ENCODE measurements around the gene CNPY3. TPM values are rescaled to one million over a fixed set of nuclear protein-coding genes. Genes with fewer than 3 reads are reported as not detected.

CNPY3 gene
- total and polyA plus RNA-seq, 2 of the 13 experiments (the other 11 are each of a cell fraction or from before 2014, with no cell fraction given): 42.3 to 60.2 TPM

DNA sequence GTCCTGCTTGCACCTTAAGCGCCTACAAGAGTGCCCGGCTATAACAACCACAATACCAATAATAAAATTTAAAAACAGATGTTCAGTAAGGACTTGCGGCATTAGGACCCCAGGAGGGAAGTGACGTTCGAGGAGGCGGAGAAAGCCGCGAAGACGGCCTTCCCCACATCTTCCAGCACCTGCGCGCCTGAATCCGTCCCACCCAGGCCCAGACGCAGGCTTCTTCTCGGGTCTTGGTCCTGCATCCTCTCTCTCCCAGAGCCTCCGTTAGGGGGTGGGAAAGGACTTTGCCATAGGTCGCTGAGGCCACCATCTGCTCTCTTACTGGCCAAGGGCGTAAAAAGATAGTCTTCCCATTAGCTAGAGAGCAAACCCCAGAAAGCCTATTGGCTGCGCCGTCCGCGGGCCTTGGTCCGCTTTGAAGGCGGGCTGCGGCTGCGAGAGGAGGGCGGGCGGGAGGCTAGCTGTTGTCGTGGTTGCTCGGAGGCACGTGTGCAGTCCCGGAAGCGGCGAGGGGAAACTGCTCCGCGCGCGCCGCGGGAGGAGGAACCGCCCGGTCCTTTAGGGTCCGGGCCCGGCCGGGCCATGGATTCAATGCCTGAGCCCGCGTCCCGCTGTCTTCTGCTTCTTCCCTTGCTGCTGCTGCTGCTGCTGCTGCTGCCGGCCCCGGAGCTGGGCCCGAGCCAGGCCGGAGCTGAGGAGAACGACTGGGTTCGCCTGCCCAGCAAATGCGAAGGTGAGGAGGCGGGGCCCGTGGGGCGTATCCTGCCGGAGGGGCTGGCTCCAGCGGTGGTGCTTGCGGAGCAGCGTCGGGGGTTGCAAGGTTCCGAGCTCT lies at the start of gene CNPY3 (continued):
- TF ChIP-seq, protein P1, sequence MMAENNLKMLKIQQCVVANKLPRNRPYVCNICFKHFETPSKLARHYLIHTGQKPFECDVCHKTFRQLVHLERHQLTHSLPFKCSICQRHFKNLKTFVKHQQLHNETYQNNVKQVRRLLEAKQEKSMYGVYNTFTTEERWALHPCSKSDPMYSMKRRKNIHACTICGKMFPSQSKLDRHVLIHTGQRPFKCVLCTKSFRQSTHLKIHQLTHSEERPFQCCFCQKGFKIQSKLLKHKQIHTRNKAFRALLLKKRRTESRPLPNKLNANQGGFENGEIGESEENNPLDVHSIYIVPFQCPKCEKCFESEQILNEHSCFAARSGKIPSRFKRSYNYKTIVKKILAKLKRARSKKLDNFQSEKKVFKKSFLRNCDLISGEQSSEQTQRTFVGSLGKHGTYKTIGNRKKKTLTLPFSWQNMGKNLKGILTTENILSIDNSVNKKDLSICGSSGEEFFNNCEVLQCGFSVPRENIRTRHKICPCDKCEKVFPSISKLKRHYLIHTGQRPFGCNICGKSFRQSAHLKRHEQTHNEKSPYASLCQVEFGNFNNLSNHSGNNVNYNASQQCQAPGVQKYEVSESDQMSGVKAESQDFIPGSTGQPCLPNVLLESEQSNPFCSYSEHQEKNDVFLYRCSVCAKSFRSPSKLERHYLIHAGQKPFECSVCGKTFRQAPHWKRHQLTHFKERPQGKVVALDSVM (CRISPR knock-in tag; IDR thresholded peaks at IDR 0.05): peak; percentile 93
- TF ChIP-seq, protein P2, sequence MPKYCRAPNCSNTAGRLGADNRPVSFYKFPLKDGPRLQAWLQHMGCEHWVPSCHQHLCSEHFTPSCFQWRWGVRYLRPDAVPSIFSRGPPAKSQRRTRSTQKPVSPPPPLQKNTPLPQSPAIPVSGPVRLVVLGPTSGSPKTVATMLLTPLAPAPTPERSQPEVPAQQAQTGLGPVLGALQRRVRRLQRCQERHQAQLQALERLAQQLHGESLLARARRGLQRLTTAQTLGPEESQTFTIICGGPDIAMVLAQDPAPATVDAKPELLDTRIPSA (CRISPR knock-in tag; IDR thresholded peaks at IDR 0.05; ENCODE audit: borderline replicate concordance): peak; percentile 59; the same call in 1 of the 2 replicates
- TF ChIP-seq DPF2 (CRISPR knock-in tag; IDR thresholded peaks at IDR 0.05; ENCODE audit: borderline replicate concordance, low read depth): no peak; the same call in 1 of the 2 replicates
- TF ChIP-seq, protein P3, sequence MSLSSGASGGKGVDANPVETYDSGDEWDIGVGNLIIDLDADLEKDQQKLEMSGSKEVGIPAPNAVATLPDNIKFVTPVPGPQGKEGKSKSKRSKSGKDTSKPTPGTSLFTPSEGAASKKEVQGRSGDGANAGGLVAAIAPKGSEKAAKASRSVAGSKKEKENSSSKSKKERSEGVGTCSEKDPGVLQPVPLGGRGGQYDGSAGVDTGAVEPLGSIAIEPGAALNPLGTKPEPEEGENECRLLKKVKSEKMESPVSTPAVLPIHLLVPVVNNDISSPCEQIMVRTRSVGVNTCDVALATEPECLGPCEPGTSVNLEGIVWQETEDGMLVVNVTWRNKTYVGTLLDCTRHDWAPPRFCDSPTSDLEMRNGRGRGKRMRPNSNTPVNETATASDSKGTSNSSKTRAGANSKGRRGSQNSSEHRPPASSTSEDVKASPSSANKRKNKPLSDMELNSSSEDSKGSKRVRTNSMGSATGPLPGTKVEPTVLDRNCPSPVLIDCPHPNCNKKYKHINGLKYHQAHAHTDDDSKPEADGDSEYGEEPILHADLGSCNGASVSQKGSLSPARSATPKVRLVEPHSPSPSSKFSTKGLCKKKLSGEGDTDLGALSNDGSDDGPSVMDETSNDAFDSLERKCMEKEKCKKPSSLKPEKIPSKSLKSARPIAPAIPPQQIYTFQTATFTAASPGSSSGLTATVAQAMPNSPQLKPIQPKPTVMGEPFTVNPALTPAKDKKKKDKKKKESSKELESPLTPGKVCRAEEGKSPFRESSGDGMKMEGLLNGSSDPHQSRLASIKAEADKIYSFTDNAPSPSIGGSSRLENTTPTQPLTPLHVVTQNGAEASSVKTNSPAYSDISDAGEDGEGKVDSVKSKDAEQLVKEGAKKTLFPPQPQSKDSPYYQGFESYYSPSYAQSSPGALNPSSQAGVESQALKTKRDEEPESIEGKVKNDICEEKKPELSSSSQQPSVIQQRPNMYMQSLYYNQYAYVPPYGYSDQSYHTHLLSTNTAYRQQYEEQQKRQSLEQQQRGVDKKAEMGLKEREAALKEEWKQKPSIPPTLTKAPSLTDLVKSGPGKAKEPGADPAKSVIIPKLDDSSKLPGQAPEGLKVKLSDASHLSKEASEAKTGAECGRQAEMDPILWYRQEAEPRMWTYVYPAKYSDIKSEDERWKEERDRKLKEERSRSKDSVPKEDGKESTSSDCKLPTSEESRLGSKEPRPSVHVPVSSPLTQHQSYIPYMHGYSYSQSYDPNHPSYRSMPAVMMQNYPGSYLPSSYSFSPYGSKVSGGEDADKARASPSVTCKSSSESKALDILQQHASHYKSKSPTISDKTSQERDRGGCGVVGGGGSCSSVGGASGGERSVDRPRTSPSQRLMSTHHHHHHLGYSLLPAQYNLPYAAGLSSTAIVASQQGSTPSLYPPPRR (CRISPR knock-in tag; IDR thresholded peaks at IDR 0.05; ENCODE audit: borderline replicate concordance): peak; percentile 86
- peak; percentile 99 for TF ChIP-seq FOXC1 (CRISPR knock-in tag; IDR thresholded peaks at IDR 0.05; ENCODE audit: borderline replicate concordance)
- no peak for TF ChIP-seq SMARCE1 (IDR thresholded peaks at IDR 0.05; ENCODE audit: borderline replicate concordance)
- TF ChIP-seq, protein P4, sequence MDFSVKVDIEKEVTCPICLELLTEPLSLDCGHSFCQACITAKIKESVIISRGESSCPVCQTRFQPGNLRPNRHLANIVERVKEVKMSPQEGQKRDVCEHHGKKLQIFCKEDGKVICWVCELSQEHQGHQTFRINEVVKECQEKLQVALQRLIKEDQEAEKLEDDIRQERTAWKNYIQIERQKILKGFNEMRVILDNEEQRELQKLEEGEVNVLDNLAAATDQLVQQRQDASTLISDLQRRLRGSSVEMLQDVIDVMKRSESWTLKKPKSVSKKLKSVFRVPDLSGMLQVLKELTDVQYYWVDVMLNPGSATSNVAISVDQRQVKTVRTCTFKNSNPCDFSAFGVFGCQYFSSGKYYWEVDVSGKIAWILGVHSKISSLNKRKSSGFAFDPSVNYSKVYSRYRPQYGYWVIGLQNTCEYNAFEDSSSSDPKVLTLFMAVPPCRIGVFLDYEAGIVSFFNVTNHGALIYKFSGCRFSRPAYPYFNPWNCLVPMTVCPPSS (IDR thresholded peaks at IDR 0.05): no peak
- no peak for TF ChIP-seq MED13 (CRISPR knock-in tag; IDR thresholded peaks at IDR 0.05)
- TF ChIP-seq, protein P5, sequence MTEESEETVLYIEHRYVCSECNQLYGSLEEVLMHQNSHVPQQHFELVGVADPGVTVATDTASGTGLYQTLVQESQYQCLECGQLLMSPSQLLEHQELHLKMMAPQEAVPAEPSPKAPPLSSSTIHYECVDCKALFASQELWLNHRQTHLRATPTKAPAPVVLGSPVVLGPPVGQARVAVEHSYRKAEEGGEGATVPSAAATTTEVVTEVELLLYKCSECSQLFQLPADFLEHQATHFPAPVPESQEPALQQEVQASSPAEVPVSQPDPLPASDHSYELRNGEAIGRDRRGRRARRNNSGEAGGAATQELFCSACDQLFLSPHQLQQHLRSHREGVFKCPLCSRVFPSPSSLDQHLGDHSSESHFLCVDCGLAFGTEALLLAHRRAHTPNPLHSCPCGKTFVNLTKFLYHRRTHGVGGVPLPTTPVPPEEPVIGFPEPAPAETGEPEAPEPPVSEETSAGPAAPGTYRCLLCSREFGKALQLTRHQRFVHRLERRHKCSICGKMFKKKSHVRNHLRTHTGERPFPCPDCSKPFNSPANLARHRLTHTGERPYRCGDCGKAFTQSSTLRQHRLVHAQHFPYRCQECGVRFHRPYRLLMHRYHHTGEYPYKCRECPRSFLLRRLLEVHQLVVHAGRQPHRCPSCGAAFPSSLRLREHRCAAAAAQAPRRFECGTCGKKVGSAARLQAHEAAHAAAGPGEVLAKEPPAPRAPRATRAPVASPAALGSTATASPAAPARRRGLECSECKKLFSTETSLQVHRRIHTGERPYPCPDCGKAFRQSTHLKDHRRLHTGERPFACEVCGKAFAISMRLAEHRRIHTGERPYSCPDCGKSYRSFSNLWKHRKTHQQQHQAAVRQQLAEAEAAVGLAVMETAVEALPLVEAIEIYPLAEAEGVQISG (CRISPR knock-in tag; IDR thresholded peaks at IDR 0.05): peak; percentile 93
- TF ChIP-seq, protein P6, sequence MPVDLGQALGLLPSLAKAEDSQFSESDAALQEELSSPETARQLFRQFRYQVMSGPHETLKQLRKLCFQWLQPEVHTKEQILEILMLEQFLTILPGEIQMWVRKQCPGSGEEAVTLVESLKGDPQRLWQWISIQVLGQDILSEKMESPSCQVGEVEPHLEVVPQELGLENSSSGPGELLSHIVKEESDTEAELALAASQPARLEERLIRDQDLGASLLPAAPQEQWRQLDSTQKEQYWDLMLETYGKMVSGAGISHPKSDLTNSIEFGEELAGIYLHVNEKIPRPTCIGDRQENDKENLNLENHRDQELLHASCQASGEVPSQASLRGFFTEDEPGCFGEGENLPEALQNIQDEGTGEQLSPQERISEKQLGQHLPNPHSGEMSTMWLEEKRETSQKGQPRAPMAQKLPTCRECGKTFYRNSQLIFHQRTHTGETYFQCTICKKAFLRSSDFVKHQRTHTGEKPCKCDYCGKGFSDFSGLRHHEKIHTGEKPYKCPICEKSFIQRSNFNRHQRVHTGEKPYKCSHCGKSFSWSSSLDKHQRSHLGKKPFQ (CRISPR knock-in tag; IDR thresholded peaks at IDR 0.05; ENCODE audit: insufficient replicate concordance): peak; percentile 97
